HK-2 (cell line): Measurements from ENCODE around the gene CDH4.
A peak's percentile ranks its signal among the peaks of the same experiment; 100 is the strongest.

Source experiments
- DNase-seq: peaks from one replicate; pipeline ENCODE4 v3.0.0-alpha.2; 2018; ENCODE audit not compliant: unreplicated experiment

Gene CDH4

DNA sequence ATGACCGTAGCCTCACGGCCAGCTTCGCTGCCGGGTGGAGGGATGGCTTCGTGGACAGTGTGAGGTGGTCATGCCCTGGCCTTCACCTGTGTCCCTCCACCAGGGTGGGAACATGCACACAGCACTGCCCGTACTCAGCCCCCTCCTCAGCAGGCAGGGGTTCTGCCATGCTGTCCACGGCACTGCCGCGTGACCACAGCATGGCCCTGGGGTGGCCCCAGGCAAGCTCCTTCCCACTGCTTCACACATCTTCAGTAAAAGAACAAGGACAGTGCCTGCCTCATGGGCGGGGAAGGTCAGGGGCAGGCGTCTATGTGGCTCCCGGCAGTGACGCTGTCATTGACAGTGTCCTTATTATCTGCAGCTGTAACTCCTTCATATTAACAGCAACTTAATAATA lies 607.7 kb downstream of the CDH4 start:
- DNase-seq, result no peak

DNA sequence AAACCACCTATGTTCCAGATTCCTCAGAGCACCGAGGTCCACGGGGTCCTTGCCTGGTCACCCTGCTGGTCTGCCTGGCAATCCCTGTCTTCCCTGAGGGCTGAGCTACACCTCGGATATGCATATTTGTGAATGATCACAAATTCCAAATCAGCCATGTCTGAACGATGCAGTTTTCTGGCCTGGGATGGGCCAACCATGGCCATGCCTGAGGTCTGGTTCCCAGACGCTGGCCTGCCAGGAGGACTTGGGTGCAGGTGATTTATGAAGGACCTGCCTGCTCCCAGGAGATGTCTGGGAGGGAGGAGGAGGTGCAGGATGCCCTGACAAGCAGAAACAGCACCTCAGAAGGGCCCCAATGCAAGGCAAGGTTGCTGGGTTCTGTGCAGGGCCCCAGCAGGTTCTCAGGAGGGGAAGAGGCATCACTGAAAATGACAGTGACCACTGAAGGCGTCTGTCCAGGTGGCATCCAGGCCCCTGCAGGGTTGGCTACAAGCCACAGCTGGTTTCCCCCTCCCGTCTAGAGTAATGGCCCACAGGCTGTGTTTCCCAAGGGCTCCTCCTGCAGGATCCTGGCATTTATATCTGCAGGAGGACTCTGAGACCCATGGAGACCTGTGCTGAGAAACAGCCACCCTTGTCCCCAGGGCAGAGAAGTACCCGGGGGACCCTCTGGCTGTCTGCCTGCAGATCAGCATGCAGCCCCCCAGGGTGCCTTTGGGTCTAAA lies 608.4 kb downstream of the CDH4 start:
- no peak for DNase-seq

DNA sequence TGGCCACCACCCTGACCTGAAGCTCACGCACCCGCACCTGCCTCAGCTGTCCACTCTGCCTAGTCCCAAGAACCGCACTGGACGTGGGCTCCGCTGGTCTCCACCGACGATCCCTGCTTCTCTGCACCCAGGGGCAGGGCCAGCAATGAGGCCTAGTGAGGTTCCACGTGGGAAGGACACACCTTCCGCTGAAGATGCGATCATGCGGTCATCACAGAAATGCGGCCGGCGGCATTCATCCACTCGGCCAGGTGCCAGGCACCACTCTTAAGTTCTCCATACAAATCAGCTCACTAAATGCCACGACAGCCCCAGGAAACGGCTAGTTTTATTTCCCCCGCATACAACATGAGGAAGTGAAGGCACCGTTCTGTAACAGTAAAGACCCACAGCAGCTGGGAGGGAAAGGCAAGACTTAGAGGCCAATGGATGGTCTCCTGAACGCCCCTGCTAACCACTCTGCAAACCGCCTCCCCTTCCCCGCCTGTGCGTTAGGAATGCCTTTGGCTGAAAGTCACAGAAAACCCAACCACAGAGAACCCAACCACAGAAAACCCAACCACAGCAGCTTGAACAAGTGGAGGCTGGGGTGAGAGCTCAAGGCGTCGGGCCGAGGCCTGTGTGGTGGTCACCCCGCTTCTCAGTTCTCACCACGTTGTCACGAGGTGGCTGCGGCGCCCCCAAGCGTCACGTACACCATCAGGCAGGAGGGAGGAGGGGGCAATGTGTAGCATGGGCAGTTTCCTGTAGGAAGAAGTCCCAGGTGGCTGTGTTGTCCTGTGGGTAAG lies 609.2 kb downstream of the CDH4 start:
- no peak for DNase-seq

DNA sequence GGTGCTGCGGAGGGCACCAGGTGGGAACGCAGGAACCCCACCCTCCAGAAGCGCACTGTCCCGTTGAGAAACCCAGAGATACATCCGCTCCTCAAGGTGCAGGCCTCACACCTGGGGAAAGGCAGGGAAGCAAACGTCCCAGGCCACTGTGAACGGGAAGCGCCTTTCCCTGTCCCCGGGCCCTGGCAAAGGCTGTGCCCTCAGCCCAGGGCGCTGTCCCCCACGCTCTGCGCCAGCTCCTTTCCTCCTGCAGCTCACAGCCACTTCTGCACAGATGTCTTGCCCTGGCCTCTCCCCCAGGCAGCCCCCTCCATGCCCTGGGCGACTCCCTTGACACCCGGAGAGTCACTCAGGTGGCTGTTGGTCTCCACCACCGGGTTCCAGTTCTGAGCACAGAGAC lies 609.8 kb downstream of the CDH4 start:
- DNase-seq, result no peak

DNA sequence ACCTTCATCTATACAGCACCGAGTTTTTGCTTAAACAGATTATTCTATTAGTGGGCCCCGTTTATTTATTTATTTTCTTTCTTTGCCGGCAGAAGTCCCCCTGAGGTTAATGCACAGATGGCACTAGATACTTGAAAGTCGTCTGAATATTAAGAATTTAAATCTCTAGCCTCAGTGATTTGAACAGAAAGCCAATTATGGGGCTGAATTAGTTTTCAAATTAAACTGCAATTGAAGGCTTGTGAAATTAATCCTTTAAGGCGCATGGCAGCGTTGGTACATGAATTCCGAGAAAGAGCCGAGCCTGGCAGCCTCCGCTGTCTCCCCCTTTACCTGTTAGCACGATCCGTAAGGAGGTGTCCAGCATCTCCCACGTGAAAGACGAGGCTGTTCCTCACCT lies 610.8 kb downstream of the CDH4 start:
- no peak for DNase-seq

DNA sequence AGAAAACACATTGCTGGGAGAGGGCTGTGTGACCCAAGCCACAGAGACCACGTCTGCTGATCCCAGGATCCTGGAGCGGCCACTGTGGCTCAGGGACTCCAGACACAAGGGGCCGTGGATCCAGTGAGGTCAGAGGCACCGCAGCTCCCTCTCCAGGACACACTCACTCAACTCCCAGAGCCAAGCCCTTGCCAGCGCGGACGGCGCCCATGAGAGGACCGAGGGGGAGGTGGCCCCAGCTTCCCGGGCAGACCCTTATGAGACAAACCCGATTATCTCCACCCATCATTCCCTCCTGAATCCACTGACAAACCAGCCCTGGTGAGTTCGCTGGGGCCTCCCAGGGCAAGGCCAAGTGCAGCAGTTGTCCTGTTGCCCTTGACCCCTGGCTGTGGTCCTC lies 612.4 kb downstream of the CDH4 start:
- no peak for DNase-seq

DNA sequence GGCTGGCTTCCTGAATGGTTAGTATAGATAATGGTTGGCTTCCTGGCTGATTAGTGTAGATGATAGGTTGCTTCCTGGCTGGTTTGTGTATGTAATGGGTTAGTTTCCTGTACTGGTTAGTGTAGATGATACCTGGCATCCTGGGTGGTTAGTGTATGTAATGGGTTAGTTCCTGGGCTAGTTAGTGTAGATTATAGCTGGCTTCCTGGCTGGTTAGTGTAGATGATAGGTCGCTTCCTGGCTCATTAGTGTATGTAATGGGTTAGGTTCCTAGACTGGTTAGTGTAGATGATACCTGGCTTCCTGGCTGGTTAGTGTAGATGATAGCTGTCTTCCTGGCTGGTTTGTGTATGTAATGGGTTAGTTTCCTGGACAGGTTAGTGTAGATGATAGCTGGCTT lies 613.3 kb downstream of the CDH4 start:
- DNase-seq, result no peak

DNA sequence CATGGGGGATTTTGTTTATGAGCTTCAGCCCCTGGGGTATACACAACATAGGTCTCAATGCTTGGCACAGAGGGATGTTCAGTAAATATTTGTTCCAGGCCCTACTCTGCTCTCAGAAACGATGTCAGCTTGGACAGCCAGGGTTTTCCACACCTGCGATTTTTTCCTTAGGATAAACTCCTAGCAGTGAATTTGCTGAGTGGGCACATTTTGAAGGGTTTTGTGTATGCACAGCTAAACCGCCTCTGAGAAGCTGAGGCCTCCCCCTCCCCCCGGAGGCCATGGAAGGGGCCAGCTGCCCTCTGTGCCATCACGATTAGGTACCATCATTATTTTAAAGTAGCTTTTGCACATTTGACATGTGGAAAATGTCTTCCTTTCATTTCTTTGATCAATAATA lies 614.1 kb downstream of the CDH4 start:
- no peak for DNase-seq

DNA sequence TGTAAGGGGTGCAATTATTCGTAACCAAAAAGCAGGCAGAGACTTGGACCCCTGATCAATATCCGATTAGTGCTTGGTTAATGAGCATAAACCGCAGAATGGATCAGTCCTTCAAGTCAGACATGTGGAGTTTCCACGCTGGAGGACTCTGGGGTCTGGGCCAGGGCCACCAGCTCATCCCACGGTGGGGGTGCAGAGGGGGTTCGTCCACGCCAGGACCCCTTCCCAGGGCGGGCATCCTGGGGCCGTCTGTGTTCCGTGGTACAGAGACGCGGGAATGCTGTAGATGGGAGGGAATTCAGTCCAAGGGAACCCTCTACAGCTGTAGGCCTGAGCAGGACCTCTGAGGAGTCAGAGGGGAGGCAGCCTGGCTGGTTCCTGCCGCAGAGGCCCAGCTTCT lies 615.9 kb downstream of the CDH4 start:
- DNase-seq, result no peak

DNA sequence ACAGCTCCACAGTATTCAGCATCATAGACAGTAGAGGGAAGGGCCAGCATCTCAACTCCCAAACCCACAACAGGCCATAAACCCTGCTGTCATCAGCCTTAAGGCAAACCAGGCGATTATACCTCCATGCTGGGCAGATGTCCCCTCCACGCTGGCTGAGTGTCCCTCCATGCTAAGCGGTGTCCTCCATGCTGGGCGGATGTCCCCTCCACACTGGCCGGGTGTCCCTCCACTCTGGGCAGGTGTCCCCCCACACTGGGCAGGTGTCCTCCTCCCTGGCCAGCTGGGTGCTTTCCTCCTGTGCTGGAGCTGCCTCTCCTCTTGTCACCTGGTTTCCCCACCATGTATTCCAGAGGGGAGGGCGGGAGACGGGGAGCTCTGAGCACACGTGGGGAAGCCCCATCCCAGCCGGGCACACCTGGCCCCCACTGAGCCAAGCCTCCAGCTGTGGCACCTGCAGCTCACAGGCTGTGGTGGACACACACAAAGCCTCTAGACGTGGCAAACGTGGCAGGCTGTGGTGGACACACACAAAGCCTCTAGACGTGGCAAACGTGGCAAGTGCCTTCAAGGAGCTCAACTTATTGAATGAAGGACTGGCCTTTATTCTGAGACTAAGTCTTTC lies 616.5 kb downstream of the CDH4 start:
- DNase-seq, result no peak

DNA sequence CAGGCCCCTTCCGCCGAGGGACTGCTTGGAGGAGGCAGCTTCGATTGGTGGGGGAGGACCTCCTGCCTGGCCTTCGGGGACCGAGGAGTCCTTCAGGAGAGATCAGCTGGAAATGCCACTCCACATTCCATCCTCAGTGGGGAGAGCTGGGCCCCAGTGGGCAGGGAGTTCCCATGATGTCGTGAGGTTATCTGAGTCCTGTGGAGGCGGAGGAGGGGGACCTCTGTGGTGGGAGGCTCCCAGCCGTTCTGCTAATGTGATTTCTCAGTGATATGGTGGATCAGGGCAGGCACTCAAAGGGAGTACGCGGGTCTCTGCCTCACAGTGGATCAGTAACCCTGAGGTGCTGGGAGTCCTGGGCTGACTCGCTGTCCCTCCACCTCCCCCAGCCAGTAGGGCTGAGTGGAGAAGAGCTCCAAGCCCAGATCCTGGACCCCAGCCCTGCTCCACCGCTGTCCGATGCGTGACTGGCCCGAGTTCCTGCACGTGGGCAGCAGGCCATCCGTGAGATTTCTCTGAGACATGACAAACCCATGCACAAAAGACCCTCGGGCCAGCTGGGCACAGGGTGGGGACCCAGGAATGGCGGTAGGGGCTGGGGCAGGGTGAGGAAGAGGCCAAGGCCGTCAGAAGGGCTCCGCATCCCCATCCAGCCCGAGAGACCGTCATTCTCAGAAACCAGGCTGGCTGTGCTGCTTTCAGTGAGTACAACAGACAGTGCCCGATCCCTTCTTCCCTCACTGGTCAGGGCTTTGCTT lies 617.9 kb downstream of the CDH4 start:
- DNase-seq, result no peak

DNA sequence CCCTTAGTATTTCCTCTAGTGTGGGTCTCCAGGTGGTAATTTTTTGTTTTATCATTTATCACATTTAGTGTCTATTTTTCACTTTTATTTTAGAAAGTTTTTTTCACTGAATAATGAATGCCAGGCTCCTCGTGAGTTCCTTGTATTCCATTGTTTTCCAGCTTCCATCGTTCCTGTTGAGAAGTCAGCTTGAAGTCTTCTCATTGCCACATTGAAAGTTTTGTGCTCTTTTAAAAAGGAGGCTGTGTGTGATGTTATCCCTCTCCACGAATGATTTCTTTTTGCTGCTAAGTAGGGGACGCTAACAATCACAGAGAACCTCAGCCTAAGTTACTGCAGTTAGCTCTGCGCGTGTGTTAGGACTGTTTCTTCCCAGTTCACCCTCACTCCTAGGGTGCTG lies 619.1 kb downstream of the CDH4 start:
- no peak for DNase-seq

DNA sequence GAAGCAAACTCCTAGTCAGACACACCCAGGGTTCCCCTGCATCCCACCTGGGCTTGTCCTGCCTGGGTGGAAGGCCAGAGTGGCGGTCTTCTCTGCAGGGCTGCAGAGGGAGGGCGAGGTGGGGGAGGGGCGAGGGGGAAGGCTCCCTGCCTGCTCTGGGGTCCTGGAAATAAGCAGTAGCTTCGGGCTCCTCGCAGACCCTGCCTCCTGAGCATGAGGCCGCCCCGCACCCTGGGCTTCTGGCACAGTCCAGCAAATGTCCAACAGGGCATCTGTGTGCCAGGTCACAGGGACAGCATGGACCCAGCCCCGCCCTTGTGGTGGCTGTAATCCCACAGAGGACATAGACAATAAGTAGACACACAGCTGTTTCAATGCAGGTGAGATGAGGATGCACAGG lies 619.9 kb downstream of the CDH4 start:
- no peak for DNase-seq

DNA sequence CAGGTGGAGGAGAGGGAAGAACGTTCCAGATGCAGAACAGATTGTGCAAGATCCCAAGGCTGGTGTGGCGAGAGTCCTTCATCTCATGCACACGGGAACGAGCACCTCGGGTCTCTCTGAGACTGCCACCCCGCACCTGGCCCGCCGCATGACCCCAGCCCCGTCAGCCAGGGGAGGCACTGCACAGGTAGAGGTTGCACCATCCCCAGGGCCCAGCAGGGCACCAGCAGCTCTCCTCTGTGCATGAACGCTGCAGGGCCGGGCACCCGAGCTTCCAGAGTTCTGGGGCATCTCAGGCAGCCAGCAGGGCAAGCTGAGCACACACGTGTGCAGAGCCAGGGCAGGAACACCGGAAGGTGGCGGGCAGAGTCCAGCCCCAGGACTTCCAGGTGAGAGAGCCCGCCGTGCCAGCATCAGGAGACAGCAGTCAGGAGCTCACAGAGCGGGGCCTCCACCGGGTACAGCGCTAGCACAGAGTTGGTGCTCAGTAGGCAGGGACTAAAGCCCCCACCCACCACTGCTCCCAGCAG lies 620.4 kb downstream of the CDH4 start:
- DNase-seq, result no peak

DNA sequence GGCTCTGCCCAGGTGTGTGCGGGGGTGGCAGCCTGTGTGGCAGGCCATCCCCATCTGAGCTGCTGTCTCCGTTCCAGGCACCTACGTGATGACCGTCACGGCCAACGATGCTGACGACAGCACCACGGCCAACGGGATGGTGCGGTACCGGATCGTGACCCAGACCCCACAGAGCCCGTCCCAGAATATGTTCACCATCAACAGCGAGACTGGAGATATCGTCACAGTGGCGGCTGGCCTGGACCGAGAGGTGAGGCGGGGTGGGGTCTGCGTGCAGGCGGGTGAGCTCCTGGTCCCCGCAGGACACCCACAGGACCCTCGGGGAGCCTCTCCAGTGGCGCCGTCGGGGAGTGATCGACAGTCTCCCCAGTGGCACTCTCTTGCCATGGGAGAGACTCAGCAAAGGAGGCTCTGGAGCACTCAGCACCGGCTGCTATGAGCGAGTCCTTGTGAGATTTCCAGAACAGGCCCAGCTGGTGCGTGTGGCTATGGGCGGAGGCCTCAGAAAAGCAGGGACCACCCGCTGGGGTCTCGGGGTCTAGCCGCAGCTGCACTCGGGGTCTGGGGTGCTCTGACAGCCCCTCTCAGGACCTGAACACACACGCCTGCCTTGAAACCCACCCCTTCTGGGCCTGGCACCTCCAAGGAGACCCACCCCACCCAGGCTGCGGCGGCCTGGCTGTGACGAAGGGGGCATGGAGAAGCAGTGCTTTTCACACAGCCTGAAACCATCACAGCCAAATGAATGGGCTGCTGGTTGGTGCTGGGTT lies 621.8 kb downstream of the CDH4 start:
- DNase-seq, result no peak

DNA sequence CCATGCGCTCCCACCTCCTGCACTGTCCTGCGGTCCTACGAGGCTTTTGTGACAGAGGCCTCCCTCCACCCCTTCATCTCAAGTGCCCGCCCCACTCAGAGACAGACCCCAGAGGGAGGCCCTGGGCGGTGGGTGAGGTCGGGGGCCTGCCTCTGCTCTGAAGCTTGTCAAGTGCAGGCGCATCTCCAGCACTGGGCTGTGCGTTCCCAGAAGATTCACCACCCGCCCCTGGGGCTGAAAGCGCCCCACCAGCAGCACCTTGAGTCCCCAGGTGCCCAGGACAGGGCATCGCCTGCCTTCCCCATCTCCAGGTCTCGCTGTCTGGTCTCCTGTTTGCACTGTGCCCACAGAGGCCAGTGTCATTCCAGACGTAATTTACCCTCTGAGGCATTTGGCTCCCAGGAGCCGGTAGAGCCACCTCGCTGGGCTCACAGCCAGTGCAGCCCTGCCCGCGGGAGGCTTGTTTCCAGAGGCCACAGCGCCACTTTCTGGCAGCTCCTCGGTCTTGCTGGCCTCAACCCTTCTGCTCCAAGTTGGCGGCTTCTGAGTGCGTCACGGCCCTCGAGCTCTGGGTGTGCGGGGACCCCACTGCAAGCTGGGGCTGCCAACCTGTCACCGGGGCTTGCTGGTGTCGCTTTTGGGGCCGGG lies 622.5 kb downstream of the CDH4 start:
- DNase-seq, result peak; percentile 44

DNA sequence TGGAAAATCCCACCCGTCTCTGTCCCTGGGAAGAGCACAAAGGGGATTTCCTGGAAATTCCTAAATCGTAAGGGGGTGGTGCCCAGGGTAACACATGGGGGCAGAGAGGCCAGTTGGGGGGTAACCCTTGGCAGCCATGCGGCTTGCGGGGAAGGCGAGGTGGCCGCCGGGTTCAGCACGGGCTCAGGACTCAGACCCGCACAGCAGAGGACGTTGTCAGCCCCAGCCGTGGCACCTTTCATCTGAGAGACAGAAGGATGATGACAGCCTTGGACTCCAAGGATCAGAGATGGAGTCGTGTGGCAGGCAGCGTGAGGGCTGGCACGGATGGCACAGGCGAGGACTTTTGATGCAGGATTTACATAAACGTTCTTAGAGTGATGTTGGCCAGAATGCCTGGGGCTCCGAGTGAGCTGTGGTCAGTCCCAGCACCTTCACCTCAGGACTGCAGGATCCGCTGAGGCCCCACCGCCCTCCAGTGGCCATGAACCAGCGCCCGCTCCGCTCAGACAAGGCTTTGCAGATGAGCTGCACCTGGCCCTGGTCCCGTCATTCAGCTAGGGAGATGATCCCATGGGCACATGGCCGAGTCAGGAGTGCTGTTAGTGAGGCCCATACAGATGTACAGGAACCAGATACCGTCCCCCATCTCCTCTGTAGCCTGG lies 623.3 kb downstream of the CDH4 start:
- peak; percentile 21 for DNase-seq

DNA sequence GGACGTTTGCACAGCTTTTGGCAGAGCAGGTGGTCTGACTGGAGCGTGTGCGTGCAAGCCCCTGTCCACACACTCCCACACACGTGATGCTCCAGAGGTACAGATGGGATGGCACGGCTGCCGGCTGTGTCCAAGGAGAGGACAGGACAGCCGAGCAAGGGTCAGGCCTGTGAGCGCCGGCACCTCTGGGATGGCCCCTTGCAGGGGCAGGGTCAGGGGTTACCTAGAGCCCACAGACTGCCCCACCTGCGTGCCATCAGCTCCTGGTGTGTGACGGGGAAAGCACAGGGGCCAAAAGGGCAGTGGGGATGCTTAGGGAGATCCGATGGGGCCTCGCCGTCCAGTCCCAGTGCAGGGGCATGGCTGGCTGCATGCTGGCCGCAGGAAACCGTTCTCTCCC lies 623.9 kb downstream of the CDH4 start:
- DNase-seq, result no peak

DNA sequence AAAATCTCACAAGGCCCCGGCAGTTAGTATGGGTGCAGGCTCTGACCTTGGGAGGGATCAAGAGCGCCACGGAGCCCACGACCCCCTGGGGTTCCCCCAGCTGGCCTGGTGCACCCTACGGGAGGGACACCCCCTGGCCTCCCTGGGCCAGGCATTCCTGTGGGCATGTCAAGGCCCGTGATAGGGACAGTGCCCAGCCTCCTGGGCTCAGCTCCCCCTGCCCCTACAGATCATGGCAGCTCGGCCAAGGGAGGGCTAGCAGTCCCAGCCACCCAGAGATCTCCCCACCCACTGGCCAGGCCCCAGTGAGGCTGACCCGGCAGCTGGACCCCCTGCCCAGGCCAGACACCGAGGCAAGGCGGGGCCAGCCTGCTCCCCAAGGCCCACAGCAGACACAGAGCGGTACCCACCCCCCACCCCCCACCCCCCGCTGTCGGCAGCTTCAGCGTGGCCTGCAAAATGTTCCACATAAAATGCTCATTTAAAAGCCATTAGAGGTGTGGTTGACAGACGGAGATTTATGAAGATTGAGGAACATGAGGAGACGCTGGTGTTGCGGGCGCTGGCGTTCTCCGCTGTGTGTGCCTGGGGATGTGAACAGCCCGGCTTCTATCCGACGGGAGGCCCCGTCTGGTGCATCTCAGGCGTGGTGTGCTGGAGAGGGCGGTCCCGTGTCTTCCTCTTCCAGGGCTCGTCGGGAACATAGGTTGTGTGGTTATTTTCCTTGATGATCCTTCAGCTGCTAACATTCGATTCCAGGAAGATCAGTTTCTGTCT lies 625.1 kb downstream of the CDH4 start:
- DNase-seq, result no peak
